ENCODE measurements around the gene CCR5AS.

DNA sequence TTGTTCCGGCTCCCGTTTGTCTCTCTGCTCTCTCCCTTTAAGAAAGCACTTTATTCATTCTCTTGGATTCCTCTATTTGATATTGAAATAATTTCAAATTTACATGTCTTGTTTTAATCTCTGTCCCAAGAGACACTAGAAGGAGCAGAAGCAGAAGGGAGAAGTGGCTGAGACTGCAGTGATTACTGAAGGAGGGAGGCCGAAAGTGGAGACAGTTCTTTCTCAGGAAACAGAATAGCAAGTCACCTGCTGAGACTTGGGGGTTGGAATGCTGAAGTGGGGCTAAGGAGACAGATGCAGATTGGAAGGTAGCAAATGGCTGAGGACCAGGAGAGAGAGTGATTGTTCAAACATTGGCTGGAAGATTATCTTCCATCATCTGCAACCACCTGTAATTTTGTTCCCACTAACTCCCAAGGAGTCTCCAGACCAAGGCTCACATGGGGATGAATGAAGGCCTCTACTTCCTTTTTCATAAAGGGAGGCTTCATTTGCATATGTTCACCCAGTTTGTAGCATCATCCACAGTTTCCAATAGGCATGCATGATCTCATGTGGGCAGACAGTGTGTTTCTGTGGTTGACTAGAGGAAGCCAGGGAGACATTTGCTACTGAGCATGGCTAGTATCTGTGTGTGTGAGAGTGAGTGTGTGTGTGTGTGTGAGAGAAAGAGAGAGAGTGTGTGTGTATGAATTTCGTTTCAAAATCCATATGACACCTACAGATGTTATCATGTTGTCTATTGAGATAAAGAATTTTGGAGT, 33.8 kb upstream of the CCR5AS start:
- TF ChIP-seq, protein P1, sequence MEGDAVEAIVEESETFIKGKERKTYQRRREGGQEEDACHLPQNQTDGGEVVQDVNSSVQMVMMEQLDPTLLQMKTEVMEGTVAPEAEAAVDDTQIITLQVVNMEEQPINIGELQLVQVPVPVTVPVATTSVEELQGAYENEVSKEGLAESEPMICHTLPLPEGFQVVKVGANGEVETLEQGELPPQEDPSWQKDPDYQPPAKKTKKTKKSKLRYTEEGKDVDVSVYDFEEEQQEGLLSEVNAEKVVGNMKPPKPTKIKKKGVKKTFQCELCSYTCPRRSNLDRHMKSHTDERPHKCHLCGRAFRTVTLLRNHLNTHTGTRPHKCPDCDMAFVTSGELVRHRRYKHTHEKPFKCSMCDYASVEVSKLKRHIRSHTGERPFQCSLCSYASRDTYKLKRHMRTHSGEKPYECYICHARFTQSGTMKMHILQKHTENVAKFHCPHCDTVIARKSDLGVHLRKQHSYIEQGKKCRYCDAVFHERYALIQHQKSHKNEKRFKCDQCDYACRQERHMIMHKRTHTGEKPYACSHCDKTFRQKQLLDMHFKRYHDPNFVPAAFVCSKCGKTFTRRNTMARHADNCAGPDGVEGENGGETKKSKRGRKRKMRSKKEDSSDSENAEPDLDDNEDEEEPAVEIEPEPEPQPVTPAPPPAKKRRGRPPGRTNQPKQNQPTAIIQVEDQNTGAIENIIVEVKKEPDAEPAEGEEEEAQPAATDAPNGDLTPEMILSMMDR (IDR thresholded peaks at IDR 0.05): no peak
- TF ChIP-seq POLR2A (IDR thresholded peaks at IDR 0.05): no peak
